Thyroid gland (tissue), 4 donors: ENCODE results near the gene CA5A.

ENCODE experiments used
- POLR2A ChIP-seq, 2 donors: fragments of 450-650 bp; IDR thresholded peaks; one replicate each; pipeline ENCODE4 v1.6.1; 2017; ENCODE audit warnings: antibody characterized with exemption in 2 of 2, mild to moderate bottlenecking in 2 of 2, moderate library complexity in 1 of 2
- TF ChIP-seq, protein P1 (sequence below), 6 experiments: fragments of 200-600 bp in 3 of 6; fragments of 450-650 bp in 3 of 6; sonication (generic) in 3 of 6; IDR thresholded peaks; one replicate each; pipeline ENCODE4 v1.5.1; 2016 to 2019; ENCODE audit warnings: antibody characterized with exemption in 6 of 6, mild to moderate bottlenecking in 2 of 6, inconsistent platforms in 1 of 6, moderate library complexity in 1 of 6

GRCh38 chr16:87840271-87840978 lies 95.9 kb downstream of the CA5A start:
- TF ChIP-seq, protein P1, sequence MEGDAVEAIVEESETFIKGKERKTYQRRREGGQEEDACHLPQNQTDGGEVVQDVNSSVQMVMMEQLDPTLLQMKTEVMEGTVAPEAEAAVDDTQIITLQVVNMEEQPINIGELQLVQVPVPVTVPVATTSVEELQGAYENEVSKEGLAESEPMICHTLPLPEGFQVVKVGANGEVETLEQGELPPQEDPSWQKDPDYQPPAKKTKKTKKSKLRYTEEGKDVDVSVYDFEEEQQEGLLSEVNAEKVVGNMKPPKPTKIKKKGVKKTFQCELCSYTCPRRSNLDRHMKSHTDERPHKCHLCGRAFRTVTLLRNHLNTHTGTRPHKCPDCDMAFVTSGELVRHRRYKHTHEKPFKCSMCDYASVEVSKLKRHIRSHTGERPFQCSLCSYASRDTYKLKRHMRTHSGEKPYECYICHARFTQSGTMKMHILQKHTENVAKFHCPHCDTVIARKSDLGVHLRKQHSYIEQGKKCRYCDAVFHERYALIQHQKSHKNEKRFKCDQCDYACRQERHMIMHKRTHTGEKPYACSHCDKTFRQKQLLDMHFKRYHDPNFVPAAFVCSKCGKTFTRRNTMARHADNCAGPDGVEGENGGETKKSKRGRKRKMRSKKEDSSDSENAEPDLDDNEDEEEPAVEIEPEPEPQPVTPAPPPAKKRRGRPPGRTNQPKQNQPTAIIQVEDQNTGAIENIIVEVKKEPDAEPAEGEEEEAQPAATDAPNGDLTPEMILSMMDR (IDR thresholded peaks at IDR 0.05): no peak
- no peak for TF ChIP-seq POLR2A (IDR thresholded peaks at IDR 0.05)
